Neural cell (in vitro differentiated cells): ENCODE data around the gene SPAAR. TPM values are rescaled to one million over a fixed set of nuclear protein-coding genes. Genes with fewer than 3 reads are reported as not detected.
"Not testable (repeated sequence)": the region's sequence is repeated elsewhere in the genome, so short reads cannot be mapped to it uniquely, and the experiment has no call there.

Source experiments
- H2AFZ ChIP-seq: fragments of 200-600, 300-800 bp; sonication (generic), shearing (Covaris generic); 2 replicates; pipeline ENCODE4 v1.6.0; 2014; ENCODE audit warnings: low read depth, mild to moderate bottlenecking, antibody characterized with exemption, low read length, moderate library complexity
- H3F3A ChIP-seq: fragments of 200-600 bp; shearing (Covaris generic); 2 replicates; pipeline ENCODE4 v1.6.1; 2016; ENCODE audit warnings: mild to moderate bottlenecking, moderate library complexity, mixed read lengths, antibody characterized with exemption, low read length; ENCODE audit not compliant: insufficient read depth, poor library complexity, severe bottlenecking
- H3K27ac ChIP-seq: fragments of 200-600, 300-800 bp; sonication (generic), shearing (Covaris generic); 2 replicates; pipeline ENCODE4 v1.5.1; 2014; ENCODE audit warnings: mild to moderate bottlenecking, low read length, moderate library complexity
- H3K27me3 ChIP-seq: fragments of 300-800, 200-600 bp; sonication (generic), shearing (Covaris generic); 2 replicates; pipeline ENCODE4 v1.6.0; 2014; ENCODE audit warnings: mild to moderate bottlenecking, low read depth, low read length, moderate library complexity; ENCODE audit not compliant: insufficient read depth
- H3K36me3 ChIP-seq: fragments of 300-800, 200-600 bp; sonication (generic), shearing (Covaris generic); 2 replicates; pipeline ENCODE4 v1.5.1; 2014; ENCODE audit warnings: mild to moderate bottlenecking, antibody characterized with exemption, low read length, moderate library complexity; ENCODE audit not compliant: insufficient read depth
- H3K4me2 ChIP-seq: fragments of 300-800, 200-600 bp; sonication (generic), shearing (Covaris generic); 2 replicates; pipeline ENCODE4 v1.6.0; 2014; ENCODE audit warnings: mild to moderate bottlenecking, low read length
- H3K4me3 ChIP-seq: fragments of 300-800, 200-600 bp; sonication (generic), shearing (Covaris generic); 2 replicates; pipeline ENCODE4 v1.5.1; 2014; ENCODE audit warnings: mild to moderate bottlenecking, low read length, moderate library complexity
- H3K79me2 ChIP-seq: fragments of 200-600 bp; shearing (Covaris generic); replicated peaks from 2 replicates; pipeline ENCODE4 v1.6.0; 2014; ENCODE audit warnings: mild to moderate bottlenecking, low read length, moderate library complexity; ENCODE audit not compliant: insufficient read depth
- H3K9ac ChIP-seq: fragments of 300-800, 200-600 bp; sonication (generic), shearing (Covaris generic); 2 replicates; pipeline ENCODE4 v1.6.1; 2016; ENCODE audit warnings: mild to moderate bottlenecking, low read length, mixed read lengths
- H3K9me2 ChIP-seq: fragments of 200-600 bp; shearing (Covaris generic); 2 replicates; pipeline ENCODE4 v1.6.1; 2016; ENCODE audit warnings: mild to moderate bottlenecking, low read length, mixed read lengths; ENCODE audit not compliant: insufficient read depth
- H3K9me3 ChIP-seq: fragments of 200-600, 300-800 bp; sonication (generic), shearing (Covaris generic); 2 replicates; pipeline ENCODE4 v1.6.1; 2016; ENCODE audit warnings: mild to moderate bottlenecking, mixed run types, low read length, moderate library complexity, mixed read lengths
- H4K20me1 ChIP-seq: fragments of 200-600 bp; shearing (Covaris generic); 2 replicates; pipeline ENCODE4 v1.6.1; 2016; ENCODE audit warnings: mild to moderate bottlenecking, mixed run types; ENCODE audit not compliant: insufficient read depth
- EP300 ChIP-seq: fragments of 450-650 bp; conservative IDR thresholded peaks from 2 replicates; pipeline ENCODE4 v1.6.1; 2014; ENCODE audit warnings: antibody characterized with exemption, mild to moderate bottlenecking, moderate library complexity; ENCODE audit not compliant: poor library complexity, severe bottlenecking
- EZH2 ChIP-seq: fragments of 200-600, 300-800 bp; shearing (Covaris generic), sonication (generic); IDR thresholded peaks from 2 replicates; pipeline ENCODE4 v1.6.1; 2014; ENCODE audit warnings: antibody characterized with exemption, low read length, borderline replicate concordance, mild to moderate bottlenecking; ENCODE audit not compliant: insufficient read depth, poor library complexity, severe bottlenecking
- MXI1 ChIP-seq: fragments of 450-650 bp; conservative IDR thresholded peaks from 2 replicates; pipeline ENCODE4 v1.6.1; 2014; ENCODE audit warnings: antibody characterized with exemption, mild to moderate bottlenecking; ENCODE audit not compliant: poor library complexity, severe bottlenecking
- POLR2AphosphoS5 ChIP-seq: IDR thresholded peaks from 2 replicates; pipeline ENCODE4 v1.6.1; 2012
- RAD21 ChIP-seq: fragments of 450-650 bp; conservative IDR thresholded peaks from 2 replicates; pipeline ENCODE4 v1.6.1; 2014; ENCODE audit warnings: antibody characterized with exemption, mild to moderate bottlenecking, moderate library complexity
- SMC3 ChIP-seq: fragments of 450-650 bp; conservative IDR thresholded peaks from 2 replicates; pipeline ENCODE4 v1.6.1; 2014; ENCODE audit warnings: antibody characterized with exemption, mild to moderate bottlenecking, moderate library complexity; ENCODE audit not compliant: poor library complexity
- TAF1 ChIP-seq: IDR thresholded peaks from 2 replicates; pipeline ENCODE4 v1.6.1; 2012; ENCODE audit warnings: low read depth
- polyA plus RNA-seq: library from polyadenylated mRNA; depleted of rRNA; stranded (reverse); fragments of >200 nt; gene quantifications from 2 replicates; pipeline ENCODE4 v1.2.3, GENCODE V29; 2014
- TF ChIP-seq, protein P1 (sequence below): fragments of 450-650 bp; IDR thresholded peaks from 2 replicates; pipeline ENCODE4 v1.5.1; 2014; ENCODE audit warnings: antibody characterized with exemption, mild to moderate bottlenecking, moderate library complexity; ENCODE audit not compliant: poor library complexity, severe bottlenecking
- TF ChIP-seq, protein P2 (sequence below): IDR thresholded peaks from 2 replicates; pipeline ENCODE4 v1.6.1; 2012; ENCODE audit warnings: borderline replicate concordance

Gene SPAAR
- polyA plus RNA-seq, 1 donor from 2014 or later: 0.35 TPM

DNA sequence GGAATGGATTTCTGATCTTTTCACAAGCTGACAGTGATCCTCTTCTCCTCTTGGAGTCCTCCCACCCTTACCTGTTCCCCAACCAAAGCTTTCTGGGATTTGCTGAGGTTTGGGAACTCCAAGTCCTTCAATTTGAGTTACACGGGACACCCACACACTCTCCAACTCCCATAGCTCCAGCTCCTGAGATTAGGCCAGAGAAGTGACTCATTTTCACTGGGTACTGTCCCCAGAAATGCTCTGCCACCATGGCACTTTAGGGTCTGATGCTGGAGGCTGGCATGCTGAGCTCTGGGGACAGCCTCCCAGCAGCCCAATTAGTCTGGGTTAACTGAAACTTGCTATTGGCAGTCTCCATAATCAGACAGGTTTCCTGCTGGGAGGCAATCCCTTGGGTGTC is 17.2 kb upstream of the SPAAR start:
- Histone ChIP-seq H3K4me3 (no peak overlapping the region), H3K36me3 (no peaks in the 10 kb centered on the region), H3K79me2 (no peaks in the 10 kb centered on the region), H3K27ac (no peak overlapping the region), H2AFZ (no peak overlapping the region), H3K9me2 (no peaks in the 10 kb centered on the region), H3K9me3 (no peaks in the 10 kb centered on the region), H3K9ac (no peak overlapping the region), H3K27me3 (no peaks in the 10 kb centered on the region), H3F3A (no peaks in the 10 kb centered on the region), H3K4me2 (no peak overlapping the region), H4K20me1 (no peaks in the 10 kb centered on the region)
- TF ChIP-seq EZH2 (no peak), SMC3 (no peak), POLR2AphosphoS5 (no peak), TAF1 (no peak), MXI1 (no peak), RAD21 (no peak), EP300 (no peak)
- TF ChIP-seq, protein P1, sequence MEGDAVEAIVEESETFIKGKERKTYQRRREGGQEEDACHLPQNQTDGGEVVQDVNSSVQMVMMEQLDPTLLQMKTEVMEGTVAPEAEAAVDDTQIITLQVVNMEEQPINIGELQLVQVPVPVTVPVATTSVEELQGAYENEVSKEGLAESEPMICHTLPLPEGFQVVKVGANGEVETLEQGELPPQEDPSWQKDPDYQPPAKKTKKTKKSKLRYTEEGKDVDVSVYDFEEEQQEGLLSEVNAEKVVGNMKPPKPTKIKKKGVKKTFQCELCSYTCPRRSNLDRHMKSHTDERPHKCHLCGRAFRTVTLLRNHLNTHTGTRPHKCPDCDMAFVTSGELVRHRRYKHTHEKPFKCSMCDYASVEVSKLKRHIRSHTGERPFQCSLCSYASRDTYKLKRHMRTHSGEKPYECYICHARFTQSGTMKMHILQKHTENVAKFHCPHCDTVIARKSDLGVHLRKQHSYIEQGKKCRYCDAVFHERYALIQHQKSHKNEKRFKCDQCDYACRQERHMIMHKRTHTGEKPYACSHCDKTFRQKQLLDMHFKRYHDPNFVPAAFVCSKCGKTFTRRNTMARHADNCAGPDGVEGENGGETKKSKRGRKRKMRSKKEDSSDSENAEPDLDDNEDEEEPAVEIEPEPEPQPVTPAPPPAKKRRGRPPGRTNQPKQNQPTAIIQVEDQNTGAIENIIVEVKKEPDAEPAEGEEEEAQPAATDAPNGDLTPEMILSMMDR: no peak
- TF ChIP-seq, protein P2, sequence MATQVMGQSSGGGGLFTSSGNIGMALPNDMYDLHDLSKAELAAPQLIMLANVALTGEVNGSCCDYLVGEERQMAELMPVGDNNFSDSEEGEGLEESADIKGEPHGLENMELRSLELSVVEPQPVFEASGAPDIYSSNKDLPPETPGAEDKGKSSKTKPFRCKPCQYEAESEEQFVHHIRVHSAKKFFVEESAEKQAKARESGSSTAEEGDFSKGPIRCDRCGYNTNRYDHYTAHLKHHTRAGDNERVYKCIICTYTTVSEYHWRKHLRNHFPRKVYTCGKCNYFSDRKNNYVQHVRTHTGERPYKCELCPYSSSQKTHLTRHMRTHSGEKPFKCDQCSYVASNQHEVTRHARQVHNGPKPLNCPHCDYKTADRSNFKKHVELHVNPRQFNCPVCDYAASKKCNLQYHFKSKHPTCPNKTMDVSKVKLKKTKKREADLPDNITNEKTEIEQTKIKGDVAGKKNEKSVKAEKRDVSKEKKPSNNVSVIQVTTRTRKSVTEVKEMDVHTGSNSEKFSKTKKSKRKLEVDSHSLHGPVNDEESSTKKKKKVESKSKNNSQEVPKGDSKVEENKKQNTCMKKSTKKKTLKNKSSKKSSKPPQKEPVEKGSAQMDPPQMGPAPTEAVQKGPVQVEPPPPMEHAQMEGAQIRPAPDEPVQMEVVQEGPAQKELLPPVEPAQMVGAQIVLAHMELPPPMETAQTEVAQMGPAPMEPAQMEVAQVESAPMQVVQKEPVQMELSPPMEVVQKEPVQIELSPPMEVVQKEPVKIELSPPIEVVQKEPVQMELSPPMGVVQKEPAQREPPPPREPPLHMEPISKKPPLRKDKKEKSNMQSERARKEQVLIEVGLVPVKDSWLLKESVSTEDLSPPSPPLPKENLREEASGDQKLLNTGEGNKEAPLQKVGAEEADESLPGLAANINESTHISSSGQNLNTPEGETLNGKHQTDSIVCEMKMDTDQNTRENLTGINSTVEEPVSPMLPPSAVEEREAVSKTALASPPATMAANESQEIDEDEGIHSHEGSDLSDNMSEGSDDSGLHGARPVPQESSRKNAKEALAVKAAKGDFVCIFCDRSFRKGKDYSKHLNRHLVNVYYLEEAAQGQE: no peak

DNA sequence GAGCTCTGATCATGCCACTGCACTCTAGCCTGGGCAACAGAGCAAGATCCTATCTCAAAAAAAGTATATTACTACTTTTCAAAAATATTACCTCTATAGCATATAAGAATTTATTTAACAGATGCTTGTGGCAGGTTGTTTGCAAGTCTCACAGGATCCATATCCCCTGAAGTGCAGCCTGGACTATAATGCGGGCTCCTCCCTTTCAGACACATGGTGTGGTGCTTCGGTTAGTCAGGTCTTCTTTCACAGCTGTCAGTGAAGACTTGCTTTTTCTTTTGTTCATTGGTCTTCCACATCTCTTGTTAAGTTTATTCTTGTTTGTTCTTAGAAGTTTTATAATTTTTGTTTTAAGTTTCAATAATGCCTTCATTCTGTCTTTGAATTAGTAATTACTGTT is 12.7 kb upstream of the SPAAR start:
- no peaks in the 10 kb centered on the region for H3K27me3 ChIP-seq
- TF ChIP-seq SMC3 (no peak), EZH2 (no peak), MXI1 (no peak), POLR2AphosphoS5 (no peak), EP300 (no peak), TAF1 (no peak), RAD21 (no peak)
- TF ChIP-seq, protein P1: no peak
- TF ChIP-seq, protein P2: no peak
- H3K4me3 ChIP-seq: no peak overlapping the region
- H3K4me2 ChIP-seq: no peak overlapping the region
- H3K27ac ChIP-seq: no peak overlapping the region
- no peaks in the 10 kb centered on the region for H3K79me2 ChIP-seq
- no peaks in the 10 kb centered on the region for H3K36me3 ChIP-seq
- H2AFZ ChIP-seq: no peak overlapping the region
- H3K9ac ChIP-seq: no peak overlapping the region
- H3K9me2 ChIP-seq: no peaks in the 10 kb centered on the region
- no peaks in the 10 kb centered on the region for H4K20me1 ChIP-seq
- H3F3A ChIP-seq: no peaks in the 10 kb centered on the region
- no peaks in the 10 kb centered on the region for H3K9me3 ChIP-seq

DNA sequence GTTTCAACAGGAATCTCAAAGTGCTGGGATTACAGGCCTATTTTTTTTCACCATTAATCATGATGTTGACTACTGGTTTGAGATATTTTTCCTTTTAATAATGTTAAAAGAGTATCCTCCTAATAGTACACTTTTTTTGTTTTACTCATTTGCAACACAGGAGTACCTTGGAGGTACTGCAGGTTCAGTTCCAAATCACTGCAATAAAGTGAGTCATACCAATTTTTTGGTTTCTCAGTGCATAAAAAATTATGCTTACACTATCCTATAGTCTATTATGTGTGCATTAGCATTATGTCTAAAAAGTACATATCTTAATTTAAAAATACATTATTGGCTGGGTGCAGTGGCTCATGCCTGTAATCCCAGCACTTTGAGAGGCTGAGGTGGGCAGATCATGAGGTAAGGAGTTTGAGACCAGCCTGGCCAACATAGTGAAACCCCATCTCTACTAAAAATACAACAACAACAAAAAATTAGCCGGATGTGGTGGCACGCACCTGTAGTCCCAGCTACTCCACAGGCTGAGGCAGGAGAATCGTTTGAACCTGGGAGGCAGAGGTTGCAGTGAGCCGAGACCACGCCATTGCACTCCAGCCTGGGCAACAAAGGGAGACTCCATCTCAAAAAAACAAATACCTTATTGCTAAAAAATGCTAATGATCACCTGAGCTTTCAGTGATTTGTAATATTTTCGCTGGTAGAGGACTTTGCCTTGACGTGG is 11.8 kb upstream of the SPAAR start:
- H3K4me3 ChIP-seq, H3K9me3 ChIP-seq, H2AFZ ChIP-seq, H3K9me2 ChIP-seq, H3K36me3 ChIP-seq, H3K79me2 ChIP-seq, H3K27me3 ChIP-seq, H3K27ac ChIP-seq, H3K4me2 ChIP-seq, H3F3A ChIP-seq, H3K9ac ChIP-seq, H4K20me1 ChIP-seq: not testable (repeated sequence)
